ENCODE results near the gene CGNL1.

CGNL1 gene

DNA sequence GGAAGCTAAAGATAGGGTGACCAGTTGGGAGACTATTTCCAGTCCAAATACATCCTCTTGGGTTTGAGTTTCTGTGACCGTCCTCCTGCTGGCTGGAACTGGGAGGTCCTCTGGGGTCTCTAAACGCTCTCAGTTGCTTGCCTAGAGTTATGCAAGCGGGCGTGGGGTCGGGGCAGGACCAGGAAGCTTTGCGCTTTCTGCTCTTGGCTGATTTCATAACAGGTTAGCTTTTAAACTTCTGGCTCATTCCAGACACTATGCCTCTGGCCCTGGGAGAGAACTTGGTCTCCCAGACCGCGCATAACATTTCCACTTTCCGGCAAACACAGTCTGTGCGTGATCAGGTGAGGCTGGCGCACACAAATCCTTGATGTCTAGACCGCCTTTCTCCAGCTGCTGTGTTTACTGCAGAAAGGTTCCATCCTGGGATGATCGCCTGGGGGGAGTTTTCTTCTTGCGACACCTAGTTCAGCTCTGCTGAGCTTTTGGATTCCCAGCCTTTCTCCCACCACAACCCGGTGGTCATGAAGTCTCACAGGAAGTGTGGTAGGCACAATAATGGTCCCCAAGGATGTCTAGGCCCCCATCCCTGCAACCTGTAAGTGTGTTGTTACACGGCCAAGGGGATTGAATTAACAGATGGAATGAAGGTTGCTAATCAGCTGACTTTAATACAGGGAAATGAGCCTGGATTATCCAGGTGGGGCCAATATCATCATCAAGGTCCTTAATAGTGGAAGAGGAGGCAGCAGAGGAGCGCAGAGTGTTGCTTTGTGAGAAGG, 23.6 kb upstream of the CGNL1 start:
- in situ Hi-C loops (cut with HindIII; ENCODE audit: low sequenced_read_pairs), result no loop called here

DNA sequence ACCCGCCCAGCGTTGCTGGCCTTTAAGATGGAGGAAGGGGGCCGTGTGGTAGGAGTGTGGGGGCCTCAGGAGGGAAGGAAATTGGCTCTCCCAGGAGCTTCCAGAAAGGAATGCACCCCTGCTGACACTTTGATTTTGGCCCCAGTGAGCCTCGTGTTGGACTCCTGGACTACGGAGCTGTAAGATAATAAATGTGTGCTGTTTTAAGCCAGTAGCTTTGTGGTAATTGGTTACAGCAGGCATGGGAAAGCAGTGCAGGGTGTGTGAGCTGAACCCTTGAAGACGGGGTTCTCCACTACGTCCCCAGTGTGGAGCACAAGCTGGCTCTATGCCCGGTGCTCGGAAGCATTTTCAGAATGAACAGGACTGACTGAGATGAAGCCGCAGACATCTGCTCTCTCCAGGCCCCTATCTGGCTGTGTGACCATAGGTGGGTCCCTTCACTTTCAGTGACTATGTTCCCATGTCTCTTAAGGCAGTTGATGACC, 22.9 kb upstream of the CGNL1 start:
- in situ Hi-C loops (cut with HindIII; ENCODE audit: low sequenced_read_pairs), result no loop called here

DNA sequence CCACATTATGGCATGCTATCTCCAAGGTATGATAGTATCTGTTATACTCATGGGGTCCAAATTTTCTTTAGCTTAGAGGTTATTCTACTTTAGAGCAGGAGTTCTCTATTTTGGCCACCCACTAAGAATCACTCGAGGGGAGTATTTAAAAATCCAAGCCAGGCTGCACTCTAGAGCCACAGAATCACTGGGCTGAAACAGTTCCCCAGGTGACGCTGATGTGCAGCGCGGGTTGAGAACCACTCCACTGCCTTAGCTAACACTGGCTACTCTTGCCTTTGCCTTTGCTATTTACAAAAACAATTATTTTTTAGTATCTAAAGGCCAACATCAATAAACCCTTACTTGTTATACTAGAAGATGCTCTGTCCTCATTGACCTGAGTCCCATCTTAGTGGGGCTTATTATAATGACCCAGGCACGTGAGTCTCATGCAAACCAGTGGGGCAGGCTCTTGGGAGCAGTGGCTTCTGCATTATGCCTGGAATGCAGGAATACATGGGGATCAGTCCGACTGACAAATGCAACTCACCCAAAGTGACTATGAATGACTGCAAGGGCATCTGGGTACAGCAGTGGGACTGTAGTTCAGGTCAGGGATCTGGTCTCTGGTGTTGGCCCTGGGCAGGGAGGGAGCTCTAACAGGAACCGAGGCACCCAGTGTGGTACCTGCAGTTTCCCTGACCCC, 21.7 kb upstream of the CGNL1 start:
- in situ Hi-C loops (cut with HindIII; ENCODE audit: low sequenced_read_pairs), result no loop called here

DNA sequence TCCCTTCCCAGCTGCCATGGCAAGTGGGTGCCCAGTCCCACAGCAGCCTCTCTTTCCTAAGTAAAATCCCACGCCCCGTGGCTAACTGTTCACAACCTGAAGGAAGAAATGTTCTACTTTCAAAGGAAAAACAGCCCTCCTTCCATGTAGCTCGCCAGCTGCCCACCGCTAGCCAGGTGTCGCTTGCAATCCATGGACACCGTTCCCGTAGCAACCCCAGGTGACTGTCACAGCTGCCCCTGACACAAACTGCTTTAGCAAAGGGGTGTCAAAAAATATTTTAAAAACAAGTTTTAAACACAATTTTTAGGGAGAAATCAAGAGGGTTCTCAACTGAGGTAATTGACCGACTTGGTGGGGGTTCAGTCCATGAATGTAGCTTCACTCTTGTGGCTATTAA, 21.0 kb upstream of the CGNL1 start:
- in situ Hi-C loops (cut with HindIII; ENCODE audit: low sequenced_read_pairs), result no loop called here

DNA sequence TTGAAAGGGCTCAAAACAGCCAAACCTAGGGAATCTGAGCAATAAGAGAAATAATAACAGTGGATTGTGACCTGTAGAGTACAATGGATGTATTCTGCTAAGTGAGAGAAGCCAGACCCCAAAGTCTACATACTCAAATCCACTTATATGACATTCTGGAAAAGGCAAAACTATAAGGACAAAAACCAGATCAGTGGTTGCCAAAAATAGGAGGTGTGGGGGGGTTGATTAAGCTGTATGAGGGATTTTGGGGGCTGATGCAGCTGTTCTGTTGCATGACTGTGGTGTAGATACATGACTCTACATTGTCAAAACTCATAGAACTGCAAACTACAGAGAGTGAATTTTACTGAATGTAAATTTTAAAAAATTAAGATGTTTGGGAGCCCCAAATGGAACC, 20.1 kb upstream of the CGNL1 start:
- in situ Hi-C loops (cut with HindIII; ENCODE audit: low sequenced_read_pairs), result no loop called here

DNA sequence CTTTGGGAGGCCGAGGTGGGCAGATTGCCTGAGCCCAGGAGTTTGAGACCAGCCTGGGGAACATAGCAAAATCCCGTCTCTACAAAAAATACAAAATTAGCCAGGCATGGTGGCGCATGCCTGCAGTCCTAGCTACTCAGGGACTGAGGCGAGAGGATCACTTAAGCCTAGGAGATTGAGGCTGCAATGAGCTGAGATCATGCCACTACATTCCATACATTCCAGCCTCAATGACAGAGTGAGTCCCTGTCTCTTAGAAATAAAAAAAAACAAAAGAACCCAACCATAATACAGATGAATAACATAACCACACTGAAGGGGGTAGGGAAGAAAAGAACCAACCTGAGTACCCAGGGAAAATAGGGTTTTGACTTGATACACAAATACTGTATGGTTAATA, 19.7 kb upstream of the CGNL1 start:
- in situ Hi-C loops (cut with HindIII; ENCODE audit: low sequenced_read_pairs), result no loop called here

DNA sequence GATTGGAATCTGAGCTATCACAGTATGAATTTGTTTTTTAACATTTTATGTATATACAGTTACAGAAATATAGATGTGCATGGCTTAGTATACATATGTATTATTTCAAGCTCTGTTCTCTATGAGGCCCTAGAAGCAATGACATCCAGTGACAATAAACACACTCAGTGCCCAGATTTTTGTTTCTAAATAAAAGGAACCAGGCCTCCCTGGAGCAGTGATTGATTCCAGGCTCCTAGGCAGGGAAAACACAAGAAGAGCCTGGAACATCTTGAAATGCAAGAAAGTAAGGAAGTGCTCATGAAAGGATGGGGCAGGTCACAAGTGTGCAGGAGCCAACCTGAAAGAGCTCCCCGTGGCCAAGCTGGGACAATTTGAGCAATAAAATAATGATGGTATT, 18.5 kb upstream of the CGNL1 start:
- in situ Hi-C loops (cut with HindIII; ENCODE audit: low sequenced_read_pairs), result no loop called here

DNA sequence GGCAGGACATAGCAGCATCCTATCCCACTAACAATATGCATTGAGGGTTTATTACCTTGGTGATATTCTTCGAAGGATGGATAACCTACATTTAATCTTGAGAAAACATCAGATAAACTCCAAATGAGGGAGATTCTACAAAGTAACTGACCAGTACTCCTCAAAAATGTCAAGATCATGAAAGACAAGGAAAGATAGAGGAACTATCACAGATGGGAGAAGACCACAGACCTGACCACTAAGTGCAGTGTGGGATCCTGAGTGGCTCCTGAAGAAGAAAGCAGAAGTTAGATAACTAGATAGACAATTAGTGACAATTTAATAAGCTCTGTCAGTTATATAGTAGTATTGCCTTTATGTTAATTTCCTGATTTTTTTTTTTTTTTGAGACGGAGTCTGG, 17.7 kb upstream of the CGNL1 start:
- in situ Hi-C loops (cut with HindIII; ENCODE audit: low sequenced_read_pairs), result no loop called here

DNA sequence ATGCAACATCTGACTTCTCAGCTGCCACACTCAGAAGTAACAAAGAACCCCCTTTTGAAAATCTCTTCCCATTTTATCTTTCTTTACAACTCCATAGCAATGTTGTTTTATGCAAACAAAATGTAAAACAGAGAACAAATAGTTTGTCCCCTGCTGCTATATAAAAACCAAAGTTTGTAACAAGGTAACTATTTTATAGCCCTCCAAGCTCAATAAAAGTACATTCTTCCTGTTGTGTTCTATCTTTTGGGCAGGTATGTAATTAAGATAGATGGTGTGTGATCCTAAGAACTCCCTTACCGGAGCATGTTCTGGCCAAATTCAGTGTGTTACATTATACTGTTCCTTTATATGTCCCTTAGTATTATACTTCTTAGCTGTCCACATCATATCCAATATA, 12.6 kb upstream of the CGNL1 start:
- in situ Hi-C loops (cut with HindIII; ENCODE audit: low sequenced_read_pairs), result no loop called here

DNA sequence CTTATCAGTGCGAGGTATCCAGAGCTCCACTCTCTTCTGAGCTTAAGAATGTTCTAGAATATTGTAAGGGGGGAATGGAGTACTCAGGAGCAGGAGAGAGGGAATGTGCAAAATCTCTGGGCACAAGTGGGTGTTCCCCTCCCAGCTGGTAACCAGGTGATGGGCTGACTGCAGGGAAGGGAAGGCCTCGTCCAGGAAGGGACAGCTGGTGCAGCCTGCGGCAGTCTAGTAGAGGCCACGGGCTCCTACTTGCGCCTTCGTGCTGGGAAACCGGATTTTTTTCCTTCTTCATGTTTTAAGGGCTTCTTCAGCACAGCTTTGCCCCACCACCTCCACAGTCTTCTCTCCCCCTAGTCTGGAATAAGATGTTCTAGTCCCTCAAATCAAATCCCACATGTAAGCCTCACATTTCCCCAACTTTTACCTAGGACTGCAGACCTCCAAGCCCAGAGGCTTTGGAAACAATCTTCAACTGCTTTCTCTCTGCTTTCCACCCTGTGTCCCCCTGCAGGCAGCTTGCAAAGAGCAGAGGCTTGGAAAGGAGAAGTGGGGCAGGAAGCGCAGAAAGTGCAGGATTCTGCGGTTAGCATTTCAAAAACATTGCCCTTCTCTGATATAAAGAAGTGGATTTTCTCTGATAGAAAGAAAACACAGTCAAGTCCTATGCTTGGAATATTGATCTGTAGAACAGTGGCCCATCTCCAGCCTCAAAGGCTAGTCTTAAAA, 11.9 kb upstream of the CGNL1 start:
- in situ Hi-C loops (cut with HindIII; ENCODE audit: low sequenced_read_pairs), result no loop called here

DNA sequence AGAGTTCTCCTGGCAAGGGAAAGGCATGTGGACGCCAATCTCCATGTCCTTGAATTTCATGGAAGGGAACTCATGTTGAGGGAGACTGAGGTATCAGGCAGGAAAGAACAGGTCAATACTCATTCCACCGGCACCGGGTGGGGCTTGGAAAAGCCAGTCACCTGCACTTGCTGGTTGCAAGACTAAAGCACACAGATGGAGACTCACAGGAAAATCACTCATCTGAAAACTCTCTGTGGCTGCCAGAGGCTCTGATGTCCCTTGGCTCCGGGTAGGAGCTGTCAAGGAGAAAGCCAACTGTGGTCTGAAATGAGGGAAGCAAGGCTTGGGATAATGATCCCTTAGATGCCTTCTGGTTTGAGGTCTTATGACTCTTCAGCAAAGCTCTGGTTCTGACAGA, 8.7 kb upstream of the CGNL1 start:
- in situ Hi-C loops (cut with HindIII; ENCODE audit: low sequenced_read_pairs), result no loop called here

DNA sequence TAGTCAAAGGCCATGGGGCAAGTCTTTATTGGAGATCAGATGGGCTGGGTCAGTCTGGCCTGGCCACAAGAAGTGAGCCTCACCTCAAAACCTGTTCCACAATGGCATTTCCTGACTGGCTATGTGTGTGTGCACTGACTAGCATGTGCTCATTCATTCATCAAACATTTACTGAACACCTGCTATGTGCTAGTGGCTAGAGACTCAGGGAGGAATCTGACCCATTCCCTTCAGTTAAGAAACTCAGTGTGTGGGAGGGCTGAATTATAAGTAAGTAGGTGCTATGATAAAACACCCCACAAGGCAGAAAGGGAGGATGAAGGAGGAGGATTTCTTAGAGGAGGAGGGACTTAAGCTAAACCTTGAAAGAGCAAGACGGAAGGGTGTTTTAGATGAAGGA, 5.4 kb upstream of the CGNL1 start:
- in situ Hi-C loops (cut with HindIII; ENCODE audit: low sequenced_read_pairs), result no loop called here

DNA sequence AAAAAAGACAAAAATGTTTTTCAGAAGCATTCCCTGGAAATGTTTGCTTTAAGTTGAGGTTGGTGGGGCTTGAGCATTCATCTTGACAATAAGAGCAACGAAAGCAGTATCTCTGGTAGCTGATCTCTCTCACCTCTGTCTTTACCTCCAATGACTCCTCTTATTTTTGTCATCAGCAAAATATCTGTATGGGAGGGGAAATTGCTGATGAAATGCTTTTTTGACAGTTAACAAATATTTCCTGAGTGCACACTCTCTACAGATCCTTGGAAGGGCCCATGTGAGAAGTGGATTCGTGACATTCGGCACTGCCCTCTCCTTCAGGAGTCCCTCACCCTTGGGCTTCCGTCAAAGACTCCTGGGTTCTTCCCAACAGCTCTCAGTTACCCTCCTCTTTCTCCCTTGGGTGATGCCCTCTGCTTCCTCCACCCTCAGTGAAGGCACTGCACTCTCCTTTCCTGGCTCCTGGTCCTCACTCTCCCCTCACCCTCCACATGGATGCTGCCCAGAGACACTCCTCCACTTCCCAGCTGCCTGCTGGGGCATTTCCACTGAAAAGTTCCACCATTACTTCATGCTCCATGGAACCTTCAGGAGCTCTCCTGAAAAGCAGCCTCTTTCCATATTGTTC, 2.9 kb upstream of the CGNL1 start:
- in situ Hi-C loops (cut with HindIII; ENCODE audit: low sequenced_read_pairs), result no loop called here

DNA sequence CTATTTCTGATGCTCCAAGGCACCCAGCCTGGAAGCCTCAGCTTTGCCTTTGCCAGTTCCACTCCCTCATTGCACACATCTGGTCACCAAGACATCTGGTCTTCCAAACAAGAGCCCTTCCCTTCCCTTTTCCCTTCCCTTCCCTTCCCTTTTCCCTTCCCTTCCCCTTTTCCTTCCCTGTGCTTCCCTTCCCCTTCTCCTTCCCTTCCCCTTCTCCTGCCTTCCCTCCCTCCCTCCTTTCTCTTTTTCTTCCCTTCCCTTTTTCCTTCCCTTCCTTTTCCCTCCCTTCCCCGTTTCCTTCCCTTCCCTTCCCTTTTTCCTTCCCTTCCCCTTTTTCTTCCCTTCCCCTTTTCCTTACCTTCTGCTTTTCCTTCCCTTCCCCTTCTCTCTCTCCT, 2.4 kb upstream of the CGNL1 start:
- in situ Hi-C loops (cut with HindIII; ENCODE audit: low sequenced_read_pairs), result no loop called here

DNA sequence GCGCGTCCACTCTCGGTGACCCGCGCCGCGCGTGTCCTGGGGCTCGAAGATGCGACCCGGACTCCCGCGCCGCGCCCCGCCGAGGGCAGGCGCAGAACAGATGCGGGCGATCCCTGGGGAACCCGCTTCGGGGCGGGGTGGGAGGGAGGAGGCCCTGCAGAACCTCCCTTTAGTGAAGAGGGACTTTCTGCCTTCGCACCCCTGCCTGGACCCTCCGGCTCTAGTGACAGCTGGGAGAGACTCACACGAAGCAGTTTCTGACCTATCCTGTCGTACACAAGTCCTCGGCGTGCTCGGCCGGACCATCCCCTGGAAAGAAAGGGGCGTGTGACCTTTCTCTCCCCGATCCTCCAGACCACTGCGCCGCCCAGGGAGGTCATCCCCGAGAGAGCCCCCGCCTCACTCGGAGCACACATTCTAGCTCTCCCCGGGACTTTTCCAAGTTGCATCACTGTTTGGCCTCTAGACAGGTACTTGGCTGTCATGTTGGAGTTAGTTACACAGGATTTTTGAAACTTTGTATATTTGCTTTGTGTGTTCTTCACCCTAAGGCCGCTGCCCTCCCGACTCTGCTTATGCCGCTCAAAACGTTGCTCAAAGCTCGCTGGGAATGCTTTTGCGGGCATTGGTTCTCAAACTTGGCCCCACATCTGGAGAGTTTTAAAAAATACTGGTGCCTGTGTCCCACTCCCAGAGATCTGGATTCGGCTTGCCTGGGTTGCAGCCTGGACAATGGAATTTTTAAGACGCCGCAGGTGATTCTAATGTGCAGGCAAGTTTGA, 582 bp downstream of the CGNL1 start:
- in situ Hi-C loops (cut with HindIII; ENCODE audit: low sequenced_read_pairs), result no loop called here

DNA sequence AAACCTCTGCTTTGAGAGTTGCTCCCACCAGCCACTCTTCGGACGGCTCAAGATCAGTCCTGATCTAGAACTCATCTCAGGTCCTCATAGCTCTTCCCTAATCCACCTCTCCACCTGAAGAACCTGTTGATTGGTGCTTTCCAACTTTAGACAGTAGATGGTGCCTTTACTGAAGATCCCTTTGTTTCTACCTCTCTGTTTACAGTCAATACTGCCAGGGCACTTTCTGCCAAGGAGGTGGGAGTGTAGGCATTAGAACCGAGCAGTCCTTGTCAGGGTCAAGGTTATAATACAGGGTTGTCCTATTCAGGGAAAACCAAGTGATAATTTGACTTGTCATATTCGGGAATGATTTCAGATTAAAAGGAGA, 1.2 kb downstream of the CGNL1 start:
- in situ Hi-C loops (cut with HindIII; ENCODE audit: low sequenced_read_pairs), result no loop called here

DNA sequence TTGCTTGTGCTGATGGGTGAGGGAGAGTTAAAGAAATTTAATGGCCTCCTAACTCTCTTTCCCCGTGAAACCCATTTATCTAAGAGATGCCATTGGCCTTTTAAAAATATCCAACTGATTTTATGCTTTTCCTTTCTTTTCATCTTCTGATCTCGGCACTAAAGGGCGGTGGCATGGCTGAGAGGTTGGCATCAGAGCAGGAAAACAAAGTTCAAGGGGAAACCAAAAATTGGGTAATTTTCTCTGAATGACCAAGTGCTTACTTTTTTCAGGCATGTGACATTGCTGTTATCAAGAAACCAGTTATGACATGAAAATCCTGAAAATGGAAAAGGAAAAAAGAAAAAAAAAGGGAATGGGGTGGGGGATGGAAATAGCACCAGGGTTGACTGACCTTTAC, 3.2 kb downstream of the CGNL1 start:
- in situ Hi-C loops (cut with HindIII; ENCODE audit: low sequenced_read_pairs), result no loop called here

DNA sequence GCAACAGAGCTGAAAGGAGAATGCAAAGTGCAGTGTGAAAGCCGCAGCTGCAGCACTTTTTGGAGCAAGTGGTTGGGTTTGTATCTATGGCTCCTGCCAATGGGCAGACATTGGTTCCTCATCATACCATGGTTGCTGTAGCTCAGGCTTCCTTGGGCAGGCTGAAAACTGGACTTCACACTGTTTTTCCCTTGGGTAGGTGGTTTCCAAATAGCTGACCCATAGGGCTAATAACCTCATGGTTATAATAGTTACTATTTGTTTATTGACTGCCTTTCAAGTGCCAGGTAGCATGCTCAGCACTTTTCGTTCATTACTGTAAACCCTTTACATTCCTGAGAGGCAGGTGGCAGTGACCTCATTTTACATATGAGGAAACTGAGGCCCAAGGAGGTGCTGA, 4.5 kb downstream of the CGNL1 start:
- in situ Hi-C loops (cut with HindIII; ENCODE audit: low sequenced_read_pairs), result no loop called here

DNA sequence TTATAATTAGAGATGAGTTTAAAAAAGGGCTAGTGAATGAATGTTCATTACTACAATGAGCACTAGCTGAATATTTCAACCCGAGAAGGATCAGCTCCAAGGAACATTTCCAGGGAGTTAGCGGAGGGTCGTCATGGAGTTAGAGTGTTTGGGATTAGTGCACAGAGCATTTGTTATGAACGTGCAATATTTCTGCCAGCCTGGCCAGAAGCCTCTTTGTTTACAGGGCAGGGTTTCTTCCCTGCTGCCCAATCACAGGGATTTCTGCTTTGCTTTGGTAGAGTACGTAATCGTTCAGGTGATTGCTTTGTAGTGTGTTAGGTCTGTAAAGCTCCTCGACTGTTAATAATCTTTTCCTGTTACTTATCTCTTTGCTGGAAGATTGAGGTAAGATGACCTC, 5.9 kb downstream of the CGNL1 start:
- in situ Hi-C loops (cut with HindIII; ENCODE audit: low sequenced_read_pairs), result no loop called here

DNA sequence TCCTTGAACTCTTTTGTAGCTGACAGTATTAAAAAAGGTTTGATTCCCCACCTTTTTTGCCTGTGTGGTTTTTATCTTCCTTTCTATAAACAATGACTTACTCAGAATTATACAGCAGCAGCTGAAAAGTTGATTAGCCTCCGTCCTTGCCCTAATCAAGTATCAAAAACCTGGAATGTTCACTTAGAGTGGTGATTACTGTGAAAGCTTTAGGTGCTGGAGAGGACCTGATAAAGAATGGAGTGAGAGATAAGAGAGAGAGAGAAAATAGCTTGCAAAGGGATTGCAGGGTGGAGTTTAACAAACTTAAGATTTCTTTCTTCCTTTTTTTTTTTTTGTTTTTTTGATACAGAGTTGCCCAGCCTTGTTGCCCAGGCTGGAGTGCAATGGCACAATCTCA, 6.7 kb downstream of the CGNL1 start:
- in situ Hi-C loops (cut with HindIII; ENCODE audit: low sequenced_read_pairs), result no loop called here

DNA sequence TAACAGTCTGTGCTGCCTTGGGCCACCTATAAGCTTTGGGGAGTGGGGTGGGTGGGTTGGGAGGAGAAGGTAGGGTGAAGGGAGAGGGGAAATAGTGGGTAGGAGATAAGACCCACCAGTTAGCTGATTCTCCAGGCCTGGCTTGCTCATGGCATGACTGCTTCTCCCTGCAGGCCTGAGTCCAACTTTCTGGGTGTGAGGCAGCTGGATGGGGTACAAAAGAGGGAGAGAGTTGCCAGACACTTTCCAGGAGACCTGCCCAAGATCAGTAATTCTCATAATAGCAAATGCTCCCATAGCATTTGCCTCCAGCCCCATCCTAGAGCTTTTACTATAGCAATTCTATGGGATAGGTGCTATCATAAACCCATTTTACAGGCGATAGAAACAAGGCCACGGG, 7.7 kb downstream of the CGNL1 start:
- in situ Hi-C loops (cut with HindIII; ENCODE audit: low sequenced_read_pairs), result no loop called here

Measured in DLD1 (cell line).